ENCODE results near the gene LY6G6D. TPM values are rescaled to one million over a fixed set of nuclear protein-coding genes. Genes with fewer than 3 reads are reported as not detected.
A peak's percentile ranks its signal among the peaks of the same experiment; 100 is the strongest.

LY6G6D gene
- total RNA-seq, 1 donor, result not detected

GRCh38 chr6:31762878-31763618, 47.9 kb downstream of the LY6G6D start:
- no peak overlapping the region for H3K4me3 ChIP-seq (ENCODE audit: low read depth, low read length)
- TF ChIP-seq CTCF (IDR thresholded peaks at IDR 0.05; ENCODE audit: insufficient read depth, low read length), result no peak
- DNase-seq (ENCODE audit: low read depth), result no peak

- H3K4me3 ChIP-seq (ENCODE audit: low read depth, low read length), result no peak overlapping the region
- TF ChIP-seq CTCF (IDR thresholded peaks at IDR 0.05; ENCODE audit: insufficient read depth, low read length), result no peak
- peak; percentile 76 for DNase-seq (ENCODE audit: low read depth)
These were observed 48.4 kb downstream of the LY6G6D start for GRCh38 chr6:31763619-31763940.

- no peak for DNase-seq (ENCODE audit: low read depth)
- no peak for TF ChIP-seq CTCF (IDR thresholded peaks at IDR 0.05; ENCODE audit: insufficient read depth, low read length)
- H3K4me3 ChIP-seq (ENCODE audit: low read depth, low read length), result no peak overlapping the region
These were observed 49.0 kb downstream of the LY6G6D start for GRCh38 chr6:31764198-31764597.

- DNase-seq (ENCODE audit: low read depth), result no peak
- no peak for TF ChIP-seq CTCF (IDR thresholded peaks at IDR 0.05; ENCODE audit: insufficient read depth, low read length)
These were observed 50.4 kb downstream of the LY6G6D start for GRCh38 chr6:31765559-31765909.

GRCh38 chr6:31765910-31766794, 51.0 kb downstream of the LY6G6D start:
- H3K4me3 ChIP-seq (ENCODE audit: low read depth, low read length), result peak overlapping the region; percentile 41
- no peak for TF ChIP-seq CTCF (IDR thresholded peaks at IDR 0.05; ENCODE audit: insufficient read depth, low read length)
- no peak for DNase-seq (ENCODE audit: low read depth)

More at GRCh38 chr6:31765559-31765909, 50.4 kb downstream of the LY6G6D start:
- H3K4me3 ChIP-seq (ENCODE audit: low read depth, low read length), result no peak overlapping the region

GRCh38 chr6:31767096-31767645, 52.0 kb downstream of the LY6G6D start:
- TF ChIP-seq CTCF (IDR thresholded peaks at IDR 0.05; ENCODE audit: insufficient read depth, low read length), result no peak
- H3K4me3 ChIP-seq (ENCODE audit: low read depth, low read length), result no peak overlapping the region
- no peak for DNase-seq (ENCODE audit: low read depth)

Small RNAs within 50 kb of the gene (small RNA-seq; reads per million reads assigned to genes)
- gene LY6G6D (not detected), gene MIR4646 (not detected), gene MSH5-SAPCD1 (not detected), gene RNU6-850P (not detected), gene SAPCD1 (not detected)

Other genes starting within 250 kb of the LY6G6D start
- 3.4 and 16.6 TPM in 2 replicates for gene MICB, start 217.2 kb upstream of the LY6G6D start, total RNA-seq (ENCODE audit: low replicate concordance)
- not detected in 2 replicates for gene MCCD1, start 186.4 kb upstream of the LY6G6D start, total RNA-seq (ENCODE audit: low replicate concordance)
- gene DDX39B, start 173.3 kb upstream of the LY6G6D start, total RNA-seq (ENCODE audit: low replicate concordance), result 197 and 290 TPM in 2 replicates
- gene ATP6V1G2, start 168.7 kb upstream of the LY6G6D start, total RNA-seq (ENCODE audit: low replicate concordance), result 3.8 and 6.7 TPM in 2 replicates
- gene NFKBIL1, start 167.7 kb upstream of the LY6G6D start, total RNA-seq (ENCODE audit: low replicate concordance), result 20.0 and 48.7 TPM in 2 replicates
- gene LTA, start 143.1 kb upstream of the LY6G6D start, total RNA-seq (ENCODE audit: low replicate concordance), result not detected in 2 replicates
- gene TNF, start 139.8 kb upstream of the LY6G6D start, total RNA-seq (ENCODE audit: low replicate concordance), result not detected in 2 replicates
- gene LTB, start 132.9 kb upstream of the LY6G6D start, total RNA-seq (ENCODE audit: low replicate concordance), result not detected in 2 replicates
- not detected in 2 replicates for gene LST1, start 129.1 kb upstream of the LY6G6D start, total RNA-seq (ENCODE audit: low replicate concordance)
- gene NCR3, start 122.3 kb upstream of the LY6G6D start, total RNA-seq (ENCODE audit: low replicate concordance), result not detected in 2 replicates
- gene AIF1, start 100.1 kb upstream of the LY6G6D start, total RNA-seq (ENCODE audit: low replicate concordance), result not detected in 2 replicates
- 24.0 and 68.0 TPM in 2 replicates for gene PRRC2A, start 94.6 kb upstream of the LY6G6D start, total RNA-seq (ENCODE audit: low replicate concordance)
- 109 and 161 TPM in 2 replicates for gene BAG6, start 62.7 kb upstream of the LY6G6D start, total RNA-seq (ENCODE audit: low replicate concordance)
- 2.0 TPM in 1 of 2 replicates, not detected in the other for gene APOM, start 59.5 kb upstream of the LY6G6D start, total RNA-seq (ENCODE audit: low replicate concordance)
- gene C6orf47, start 54.6 kb upstream of the LY6G6D start, total RNA-seq (ENCODE audit: low replicate concordance), result 18.4 and 26.3 TPM in 2 replicates
- 19.9 and 69.8 TPM in 2 replicates for gene GPANK1, start 50.4 kb upstream of the LY6G6D start, total RNA-seq (ENCODE audit: low replicate concordance)
- 134 and 214 TPM in 2 replicates for gene CSNK2B, start 49.3 kb upstream of the LY6G6D start, total RNA-seq (ENCODE audit: low replicate concordance)
- gene LY6G5B, start 45.4 kb upstream of the LY6G6D start, total RNA-seq (ENCODE audit: low replicate concordance), result 2.8 and 4.5 TPM in 2 replicates
- gene LY6G5C, start 34.3 kb upstream of the LY6G6D start, total RNA-seq (ENCODE audit: low replicate concordance), result 1.1 TPM in 1 of 2 replicates, not detected in the other
- gene ABHD16A, start 12.0 kb upstream of the LY6G6D start, total RNA-seq (ENCODE audit: low replicate concordance), result 23.5 and 27.1 TPM in 2 replicates
- not detected in 2 replicates for gene LY6G6F, start 8.5 kb upstream of the LY6G6D start, total RNA-seq (ENCODE audit: low replicate concordance)
- gene LY6G6C, start 6.4 kb downstream of the LY6G6D start, total RNA-seq (ENCODE audit: low replicate concordance), result not detected in 2 replicates
- gene MPIG6B, start 8.0 kb downstream of the LY6G6D start, total RNA-seq (ENCODE audit: low replicate concordance), result not detected in 2 replicates
- 70.5 and 223 TPM in 2 replicates for gene DDAH2, start 14.0 kb downstream of the LY6G6D start, total RNA-seq (ENCODE audit: low replicate concordance)
- 174 and 576 TPM in 2 replicates for gene CLIC1, start 21.2 kb downstream of the LY6G6D start, total RNA-seq (ENCODE audit: low replicate concordance)
- 3.1 and 23.0 TPM in 2 replicates for gene MSH5, start 24.7 kb downstream of the LY6G6D start, total RNA-seq (ENCODE audit: low replicate concordance)
- 0.90 and 6.2 TPM in 2 replicates for gene SAPCD1, start 47.3 kb downstream of the LY6G6D start, total RNA-seq (ENCODE audit: low replicate concordance)
- gene VWA7, start 62.0 kb downstream of the LY6G6D start, total RNA-seq (ENCODE audit: low replicate concordance), result 0.36 and 0.90 TPM in 2 replicates
- gene VARS1, start 80.4 kb downstream of the LY6G6D start, total RNA-seq (ENCODE audit: low replicate concordance), result 19.6 and 68.8 TPM in 2 replicates
- gene LSM2, start 91.6 kb downstream of the LY6G6D start, total RNA-seq (ENCODE audit: low replicate concordance), result 49.5 and 88.3 TPM in 2 replicates
- 1.4 and 2.4 TPM in 2 replicates for gene HSPA1L, start 99.9 kb downstream of the LY6G6D start, total RNA-seq (ENCODE audit: low replicate concordance)
- gene HSPA1A, start 100.2 kb downstream of the LY6G6D start, total RNA-seq (ENCODE audit: low replicate concordance), result 52.8 and 76.9 TPM in 2 replicates
- 62.0 and 112 TPM in 2 replicates for gene HSPA1B, start 112.4 kb downstream of the LY6G6D start, total RNA-seq (ENCODE audit: low replicate concordance)
- gene NEU1, start 147.5 kb downstream of the LY6G6D start, total RNA-seq (ENCODE audit: low replicate concordance), result 35.8 and 48.2 TPM in 2 replicates
- 0.27 TPM in 1 of 2 replicates, not detected in the other for gene SLC44A4, start 163.6 kb downstream of the LY6G6D start, total RNA-seq (ENCODE audit: low replicate concordance)
- 37.9 and 62.0 TPM in 2 replicates for gene EHMT2, start 182.3 kb downstream of the LY6G6D start, total RNA-seq (ENCODE audit: low replicate concordance)
- gene ZBTB12, start 186.7 kb downstream of the LY6G6D start, total RNA-seq (ENCODE audit: low replicate concordance), result 3.3 and 3.8 TPM in 2 replicates
- gene C2, start 212.4 kb downstream of the LY6G6D start, total RNA-seq (ENCODE audit: low replicate concordance), result 4.4 and 48.2 TPM in 2 replicates
- gene CFB, start 230.7 kb downstream of the LY6G6D start, total RNA-seq (ENCODE audit: low replicate concordance), result 32.9 and 39.1 TPM in 2 replicates
- gene NELFE, start 243.6 kb downstream of the LY6G6D start, total RNA-seq (ENCODE audit: low replicate concordance), result 36.6 and 109 TPM in 2 replicates
- gene SKIC2, start 243.8 kb downstream of the LY6G6D start, total RNA-seq (ENCODE audit: low replicate concordance), result 30.7 and 42.8 TPM in 2 replicates

Measured in fibroblast of the aortic adventitia (primary cell).